GM19351 (cell line): Measurements from ENCODE around the gene FCRL3.

ENCODE experiments used
- ATAC-seq: cut with Tn5 transposase; IDR thresholded peaks from one replicate; pipeline ENCODE4 v1.9.1; 2021; ENCODE audit warnings: mild to moderate bottlenecking, moderate library complexity; ENCODE audit not compliant: unreplicated experiment

FCRL3 gene

DNA sequence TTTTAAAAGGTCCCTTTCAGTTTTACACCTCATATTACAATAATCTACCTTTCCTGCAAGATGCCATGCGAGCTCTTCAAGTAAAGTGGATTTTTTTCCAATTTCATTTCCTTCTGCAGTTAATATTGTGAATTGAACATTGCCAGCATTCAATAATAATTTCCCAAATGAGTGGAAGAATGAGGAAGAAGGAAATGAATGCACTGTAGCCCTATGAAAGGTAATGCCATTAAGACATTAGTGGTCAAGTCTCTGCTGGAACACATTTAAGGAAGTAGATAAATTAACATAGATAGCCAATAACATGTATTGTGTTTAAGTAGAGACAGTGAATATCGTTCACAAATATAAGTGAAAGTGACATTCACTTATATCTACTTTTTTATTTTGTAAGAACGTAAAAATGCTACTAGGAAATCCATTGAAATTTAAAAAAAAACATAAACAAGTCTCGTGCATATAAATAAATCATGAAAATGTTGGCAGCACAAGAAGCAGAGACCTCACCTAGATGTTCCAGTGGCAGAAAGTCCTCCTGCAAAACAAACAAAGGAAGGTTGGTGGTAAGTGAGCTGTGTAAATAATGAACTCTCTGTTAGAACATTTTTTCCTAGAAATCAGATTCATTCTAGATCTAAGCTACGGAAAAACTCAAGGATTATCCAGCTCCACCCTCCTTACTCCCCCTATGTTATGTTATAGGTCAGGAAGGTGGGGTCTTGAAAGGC lies 17.7 kb downstream of the FCRL3 start:
- ATAC-seq: no peak

- ATAC-seq: no peak
Observed at GRCh38 chr1:157678721-157679120, 21.8 kb downstream of the FCRL3 start.

DNA sequence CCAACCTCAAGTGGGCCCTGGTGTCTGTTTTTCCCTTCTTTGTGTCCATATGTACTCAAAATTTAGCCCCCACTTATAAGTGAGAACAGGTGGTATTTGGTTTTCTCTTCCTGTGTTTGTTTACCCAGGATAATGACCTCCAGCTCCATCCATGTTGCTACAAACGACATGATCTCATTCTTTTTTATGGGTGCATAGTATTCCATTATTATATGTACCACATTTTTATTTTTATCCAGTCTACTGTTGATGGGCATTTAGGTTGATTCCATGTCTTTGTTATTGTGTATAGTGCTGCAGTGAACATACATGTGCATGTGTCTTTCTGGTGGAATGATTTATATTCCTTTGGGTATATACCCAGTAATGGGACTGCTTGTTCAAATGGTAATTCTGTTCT lies 27.6 kb downstream of the FCRL3 start:
- ATAC-seq: no peak

GRCh38 chr1:157671895-157672294 lies 28.7 kb downstream of the FCRL3 start:
- no peak for ATAC-seq

GRCh38 chr1:157659576-157660247 lies 40.9 kb downstream of the FCRL3 start:
- ATAC-seq: no peak

DNA sequence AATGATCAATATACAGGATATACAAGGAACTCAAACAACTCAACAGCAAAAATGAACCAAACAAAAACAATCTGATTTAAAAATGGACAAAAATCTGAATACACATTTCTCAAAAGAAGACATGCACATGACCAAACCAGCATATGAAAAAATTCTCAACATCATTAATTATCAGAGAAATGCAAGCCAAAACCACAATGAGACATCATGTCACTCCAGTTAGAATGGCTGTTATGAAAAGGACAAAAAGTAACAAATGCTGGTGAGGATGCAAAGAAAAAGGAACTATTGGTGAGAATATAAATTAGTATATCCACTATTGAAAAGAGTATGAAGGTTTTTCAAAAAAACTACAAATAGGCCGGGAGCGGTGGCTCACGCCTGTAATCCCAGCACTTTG lies 42.0 kb downstream of the FCRL3 start:
- ATAC-seq: no peak

- ATAC-seq: no peak
Observed at GRCh38 chr1:157653494-157653873, 47.1 kb downstream of the FCRL3 start.

DNA sequence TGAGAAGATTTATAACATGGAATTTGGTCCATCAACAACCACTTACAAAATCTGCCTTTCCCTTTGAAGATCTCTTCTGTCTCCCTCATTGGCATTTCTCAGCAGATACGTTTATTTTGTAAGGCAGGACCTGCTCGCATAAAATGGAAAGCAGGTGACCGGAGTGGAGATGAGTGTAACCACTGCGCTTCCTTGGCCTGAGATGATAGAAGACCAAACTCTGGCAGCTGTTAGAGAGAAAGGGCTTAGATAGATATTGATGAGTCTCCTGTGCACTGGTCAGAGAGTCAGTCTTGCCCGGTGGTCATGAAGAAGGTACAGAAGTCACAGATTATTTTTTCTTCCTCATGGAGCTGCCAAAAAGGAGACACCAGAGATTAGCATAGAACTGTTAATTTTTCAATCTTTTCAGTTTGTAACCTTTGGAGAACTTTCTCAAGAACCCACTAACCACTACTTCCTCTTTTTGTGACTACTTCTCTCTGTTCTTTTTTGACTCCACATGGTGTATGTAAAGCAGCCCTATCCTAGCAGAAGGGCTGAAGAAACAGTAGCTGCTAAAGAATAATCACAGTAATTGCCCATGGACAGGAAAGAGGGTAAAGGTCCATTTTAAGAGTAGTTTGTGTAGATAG lies 47.6 kb downstream of the FCRL3 start:
- peak; percentile 99 for ATAC-seq

DNA sequence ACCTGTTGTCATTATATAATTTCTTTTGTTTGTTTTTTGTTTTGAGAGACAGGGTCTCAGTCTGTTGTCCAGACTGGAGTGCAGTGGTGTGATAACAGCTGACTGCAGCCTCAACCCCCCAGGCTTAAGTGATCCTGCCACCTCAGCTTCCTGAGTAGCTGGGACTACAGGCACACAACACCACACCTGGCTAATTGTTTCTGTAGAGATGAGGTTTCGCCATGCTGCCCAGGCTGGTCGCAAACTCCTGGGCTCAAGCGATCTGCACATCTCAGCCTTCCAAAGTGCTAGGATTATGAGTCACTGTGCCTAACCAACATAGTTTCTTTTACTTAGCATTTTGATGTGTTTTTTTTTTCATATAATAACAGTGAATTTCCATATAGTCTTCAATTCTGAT lies 52.3 kb downstream of the FCRL3 start:
- no peak for ATAC-seq

GRCh38 chr1:157646144-157646543 lies 54.4 kb downstream of the FCRL3 start:
- no peak for ATAC-seq

GRCh38 chr1:157641177-157641576 lies 59.4 kb downstream of the FCRL3 start:
- ATAC-seq: no peak

GRCh38 chr1:157639800-157640199 lies 60.8 kb downstream of the FCRL3 start:
- ATAC-seq: no peak

- no peak for ATAC-seq
Observed at GRCh38 chr1:157628773-157629172, 71.8 kb downstream of the FCRL3 start.
